Measurements from ENCODE around the gene ADGRG3. TPM values are rescaled to one million over a fixed set of nuclear protein-coding genes. Genes with fewer than 3 reads are reported as not detected.

ADGRG3 gene
- total and polyA plus RNA-seq, 2 donors from 2014 or later: 0.17 to 1.8 TPM

DNA sequence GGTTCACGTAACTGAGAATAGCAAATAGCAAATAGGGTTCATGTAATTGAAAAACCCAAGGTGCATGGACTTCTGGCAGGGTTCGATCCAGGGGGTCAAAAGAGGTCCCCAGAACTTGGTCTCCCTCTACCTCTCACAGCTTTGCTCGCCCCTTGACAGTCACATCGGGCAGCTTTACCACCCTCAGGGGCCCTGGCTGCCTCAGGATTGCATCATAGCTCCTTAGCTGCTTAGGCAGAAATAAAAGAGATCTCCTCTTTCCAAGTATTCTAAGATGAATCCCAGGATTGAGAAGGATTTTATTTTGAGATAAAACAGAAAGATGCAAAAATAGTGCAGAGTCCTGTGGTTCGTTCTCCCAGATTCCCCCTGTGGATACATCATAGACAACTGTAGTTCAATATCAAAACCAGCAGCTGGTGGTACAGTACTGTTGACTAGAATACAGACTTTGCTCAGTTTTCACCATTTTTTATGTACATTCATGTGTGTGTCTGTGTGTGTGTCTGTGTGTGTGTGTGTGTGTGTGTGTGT lies 12.8 kb downstream of the ADGRG3 start:
- H3K27ac ChIP-seq (ENCODE audit: low read depth in 2 of 2, low read length in 2 of 2): no peak overlapping the region
- no peak overlapping the region for H3K9ac ChIP-seq (ENCODE audit: low read length in 3 of 3)
- H3K27me3 ChIP-seq (ENCODE audit: control insufficient read depth, insufficient read depth, low read length): no peaks in the 10 kb centered on the region
- DNase-seq: no peak
- no peak overlapping the region for H3K4me3 ChIP-seq (ENCODE audit: low read length in 3 of 3)
- intact Hi-C loops (cut with DNase I): no loop called here
- H3K36me3 ChIP-seq (ENCODE audit: control insufficient read depth in 2 of 3, insufficient read depth in 3 of 3, low read length in 3 of 3): no peaks in the 10 kb centered on the region
- H3K4me1 ChIP-seq (ENCODE audit: control insufficient read depth in 2 of 3, insufficient read depth in 2 of 3, low read depth in 1 of 3, low read length in 3 of 3): no peaks in the 10 kb centered on the region
- TF ChIP-seq CTCF (IDR thresholded peaks at IDR 0.05; ENCODE audit: borderline replicate concordance, extremely low read depth, insufficient read depth): no peak
- FAIRE-seq: no peak
- H3K9me3 ChIP-seq (ENCODE audit: control insufficient read depth in 2 of 3, insufficient read depth in 1 of 3, low read length in 3 of 3): no peaks in the 10 kb centered on the region

GRCh38 chr16:57681950-57682728 lies 14.0 kb downstream of the ADGRG3 start:
- no peak overlapping the region for H3K4me3 ChIP-seq (ENCODE audit: low read length in 3 of 3)
- H3K27ac ChIP-seq (ENCODE audit: low read depth in 2 of 2, low read length in 2 of 2): no peak overlapping the region
- no peak for TF ChIP-seq CTCF (IDR thresholded peaks at IDR 0.05; ENCODE audit: borderline replicate concordance, extremely low read depth, insufficient read depth)
- no peaks in the 10 kb centered on the region for H3K36me3 ChIP-seq (ENCODE audit: control insufficient read depth in 2 of 3, insufficient read depth in 3 of 3, low read length in 3 of 3)
- DNase-seq: no peak
- H3K27me3 ChIP-seq (ENCODE audit: control insufficient read depth, insufficient read depth, low read length): no peaks in the 10 kb centered on the region
- no peaks in the 10 kb centered on the region for H3K9me3 ChIP-seq (ENCODE audit: control insufficient read depth in 2 of 3, insufficient read depth in 1 of 3, low read length in 3 of 3)
- no peak for FAIRE-seq
- H3K4me1 ChIP-seq (ENCODE audit: control insufficient read depth in 2 of 3, insufficient read depth in 2 of 3, low read depth in 1 of 3, low read length in 3 of 3): no peaks in the 10 kb centered on the region
- intact Hi-C loops (cut with DNase I): no loop called here
- no peak overlapping the region for H3K9ac ChIP-seq (ENCODE audit: low read length in 3 of 3)

DNA sequence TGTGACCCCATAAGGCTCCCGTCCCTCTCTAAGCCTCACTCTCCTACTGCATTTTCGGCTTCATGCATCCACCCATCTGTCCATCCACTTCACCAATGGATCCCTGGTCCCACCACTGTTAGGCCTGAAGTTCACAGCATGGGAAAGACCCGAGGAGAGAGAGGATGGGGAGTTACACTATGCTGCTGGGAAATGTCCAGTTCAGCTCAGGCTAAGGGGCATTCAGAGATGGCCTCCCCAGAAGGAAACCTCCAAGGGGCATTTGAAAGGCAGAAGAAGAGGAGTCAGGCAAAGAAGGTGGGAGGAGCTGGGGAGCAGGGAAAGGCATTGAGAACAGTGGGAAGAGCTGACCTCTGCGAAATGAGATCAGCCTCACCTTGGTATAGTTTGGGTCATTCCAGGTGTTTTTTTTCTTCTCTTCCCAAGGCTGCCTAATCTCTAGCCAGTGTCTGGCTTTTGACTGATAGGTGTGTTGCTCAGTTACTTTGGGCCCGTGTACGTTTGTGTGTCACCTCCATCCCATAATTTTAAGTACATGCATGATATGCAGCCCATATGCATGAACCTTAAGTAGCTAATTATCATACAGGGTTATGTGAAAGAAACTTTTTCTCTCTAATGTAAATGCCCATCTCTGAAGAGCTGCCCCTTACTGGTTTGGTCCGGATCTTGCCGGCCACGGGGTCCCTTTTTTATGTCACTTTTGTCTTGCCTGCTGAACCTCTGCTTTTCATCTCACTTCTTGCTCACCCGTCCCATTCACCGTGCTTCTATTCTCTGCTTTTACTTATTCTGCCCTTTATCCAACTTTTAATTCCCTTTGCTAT lies 14.9 kb downstream of the ADGRG3 start:
- Histone ChIP-seq H3K4me3 (ENCODE audit: low read length in 3 of 3) (no peak overlapping the region), H3K9me3 (ENCODE audit: control insufficient read depth in 2 of 3, insufficient read depth in 1 of 3, low read length in 3 of 3) (no peaks in the 10 kb centered on the region), H3K27ac (ENCODE audit: low read depth in 2 of 2, low read length in 2 of 2) (no peak overlapping the region), H3K36me3 (ENCODE audit: control insufficient read depth in 2 of 3, insufficient read depth in 3 of 3, low read length in 3 of 3) (no peaks in the 10 kb centered on the region), H3K9ac (ENCODE audit: low read length in 3 of 3) (no peak overlapping the region), H3K27me3 (ENCODE audit: control insufficient read depth, insufficient read depth, low read length) (no peaks in the 10 kb centered on the region), H3K4me1 (ENCODE audit: control insufficient read depth in 2 of 3, insufficient read depth in 2 of 3, low read depth in 1 of 3, low read length in 3 of 3) (no peaks in the 10 kb centered on the region)
- TF ChIP-seq CTCF (IDR thresholded peaks at IDR 0.05; ENCODE audit: borderline replicate concordance, extremely low read depth, insufficient read depth): no peak
- FAIRE-seq (no peak), DNase-seq (no peak)
- intact Hi-C loops (cut with DNase I): no loop called here

All from kidney (tissue), 14 donors.